Measurements from ENCODE around the gene SCP2. TPM values are rescaled to one million over a fixed set of nuclear protein-coding genes. Genes with fewer than 3 reads are reported as not detected.

Gene SCP2
- total RNA-seq, 1 donor from 2014 or later: 138 TPM

- DNase-seq (ENCODE audit: low spot score): no peak
Measured at GRCh38 chr1:53043271-53043670, 116.2 kb downstream of the SCP2 start.

- no peak for DNase-seq (ENCODE audit: low spot score)
Measured at GRCh38 chr1:53044926-53045325, 117.8 kb downstream of the SCP2 start.

- DNase-seq (ENCODE audit: low spot score): no peak
Measured at GRCh38 chr1:53046930-53047329, 119.9 kb downstream of the SCP2 start.

GRCh38 chr1:53047737-53048736 lies 121.0 kb downstream of the SCP2 start:
- DNase-seq (ENCODE audit: low spot score): no peak

GRCh38 chr1:53048960-53049573 lies 122.0 kb downstream of the SCP2 start:
- DNase-seq (ENCODE audit: low spot score): no peak

GRCh38 chr1:53049574-53049967 lies 122.5 kb downstream of the SCP2 start:
- no peak for DNase-seq (ENCODE audit: low spot score)

- DNase-seq (ENCODE audit: low spot score): no peak
Measured at GRCh38 chr1:53050310-53050709, 123.2 kb downstream of the SCP2 start.

- no peak for DNase-seq (ENCODE audit: low spot score)
Measured at GRCh38 chr1:53051676-53052075, 124.6 kb downstream of the SCP2 start.

- DNase-seq (ENCODE audit: low spot score): no peak
Measured at GRCh38 chr1:53057127-53057526, 130.1 kb downstream of the SCP2 start.

- no peak for DNase-seq (ENCODE audit: low spot score)
Measured at GRCh38 chr1:53060579-53060978, 133.5 kb downstream of the SCP2 start.

- no peak for DNase-seq (ENCODE audit: low spot score)
Measured at GRCh38 chr1:53061123-53061858, 134.2 kb downstream of the SCP2 start.

GRCh38 chr1:53061859-53062707 lies 135.0 kb downstream of the SCP2 start, which contains the start of gene PODN:
Gene PODN, plus strand, starts transcription at chr1:53062213. Its CDS starts 7,643 bp downstream, at chr1:53069856.
- DNase-seq (ENCODE audit: low spot score): no peak

- no peak for DNase-seq (ENCODE audit: low spot score)
Measured at GRCh38 chr1:53062708-53063591, 135.9 kb downstream of the SCP2 start.

GRCh38 chr1:53063744-53064515 lies 136.9 kb downstream of the SCP2 start:
- DNase-seq (ENCODE audit: low spot score): no peak

- no peak for DNase-seq (ENCODE audit: low spot score)
Measured at GRCh38 chr1:53065391-53065790, 138.3 kb downstream of the SCP2 start.

GRCh38 chr1:53066488-53066887 lies 139.4 kb downstream of the SCP2 start:
- no peak for DNase-seq (ENCODE audit: low spot score)

- peak; percentile 8 for DNase-seq (ENCODE audit: low spot score)
Measured at GRCh38 chr1:53066891-53067738, 140.0 kb downstream of the SCP2 start.

- no peak for DNase-seq (ENCODE audit: low spot score)
Measured at GRCh38 chr1:53067886-53068285, 140.8 kb downstream of the SCP2 start.
